GM19238 (cell line): Measurements from ENCODE around the gene FAM13A.
"Not testable (repeated sequence)": the region's sequence is repeated elsewhere in the genome, so short reads cannot be mapped to it uniquely, and the experiment has no call there.

Experiments used
- DNase-seq: peaks from one replicate; pipeline ENCODE4 v3.0.0; 2011; ENCODE audit warnings: low spot score; ENCODE audit not compliant: insufficient read length

FAM13A gene

DNA sequence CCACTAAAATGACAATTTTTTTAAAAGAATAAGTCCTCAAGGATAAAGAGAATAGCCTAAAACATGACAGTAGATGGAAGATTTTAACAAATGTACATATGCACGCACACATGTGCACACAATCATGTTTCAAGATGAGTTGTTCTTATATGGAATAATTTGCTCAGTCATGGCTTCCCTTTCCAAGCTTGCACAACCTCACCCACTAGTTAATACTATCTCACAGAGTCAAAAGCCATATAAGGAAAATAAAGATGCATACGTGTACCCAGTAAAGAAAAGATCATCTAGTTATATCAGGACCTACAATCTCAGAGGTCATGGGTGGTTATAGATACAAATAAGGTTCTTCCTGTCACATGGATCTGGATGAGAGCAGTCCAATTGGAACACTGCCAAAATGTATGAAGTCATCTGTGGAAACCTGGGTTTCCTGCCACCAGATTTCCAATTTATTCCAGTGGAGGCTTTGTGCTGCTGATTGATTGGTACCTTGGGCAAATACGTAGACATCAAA lies 56.1 kb downstream of the FAM13A start:
- no peak for DNase-seq

DNA sequence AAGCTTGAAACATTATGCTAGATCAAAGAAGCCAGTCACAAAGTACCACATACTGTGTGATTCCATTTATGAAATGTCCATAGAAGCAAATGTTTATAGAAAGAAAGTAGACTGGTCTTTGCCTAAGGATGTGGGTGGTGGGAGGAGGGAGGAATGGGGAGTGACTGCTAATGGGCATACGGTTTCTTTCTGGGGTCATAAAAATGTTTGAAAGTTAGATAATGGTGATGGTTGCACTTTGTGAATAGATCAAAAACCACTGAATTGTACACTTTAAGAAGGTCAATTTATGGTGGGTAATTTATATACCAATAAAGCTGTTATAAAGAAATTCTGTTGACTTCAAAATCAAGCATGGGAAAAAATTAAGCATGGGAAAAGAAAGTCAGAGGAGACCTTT lies 56.6 kb downstream of the FAM13A start:
- no peak for DNase-seq

DNA sequence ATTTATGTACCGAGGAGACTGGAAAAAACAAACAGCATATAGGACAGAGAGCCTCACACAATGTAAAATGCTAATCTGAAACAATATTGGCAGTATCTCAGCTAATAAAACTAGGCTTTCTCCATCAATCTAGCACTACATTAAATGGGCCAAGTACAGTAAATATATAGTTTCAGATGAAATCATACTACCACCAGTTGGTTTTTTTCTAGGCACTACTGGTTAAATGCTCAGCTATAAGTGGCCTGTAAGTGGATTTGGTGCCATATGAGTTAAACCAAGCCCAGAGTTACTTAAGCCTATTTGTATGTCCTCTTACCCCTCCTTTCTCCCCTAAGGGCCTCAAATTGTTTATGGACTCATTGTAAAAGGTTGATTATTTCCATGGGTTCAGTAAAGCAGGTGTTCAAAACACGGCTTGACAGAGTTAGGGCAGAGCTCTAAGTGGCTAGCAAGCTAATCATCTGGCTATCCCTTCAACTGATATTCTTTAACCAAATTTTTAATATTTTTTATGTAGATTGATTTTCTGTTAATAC lies 57.5 kb downstream of the FAM13A start:
- DNase-seq: no peak

DNA sequence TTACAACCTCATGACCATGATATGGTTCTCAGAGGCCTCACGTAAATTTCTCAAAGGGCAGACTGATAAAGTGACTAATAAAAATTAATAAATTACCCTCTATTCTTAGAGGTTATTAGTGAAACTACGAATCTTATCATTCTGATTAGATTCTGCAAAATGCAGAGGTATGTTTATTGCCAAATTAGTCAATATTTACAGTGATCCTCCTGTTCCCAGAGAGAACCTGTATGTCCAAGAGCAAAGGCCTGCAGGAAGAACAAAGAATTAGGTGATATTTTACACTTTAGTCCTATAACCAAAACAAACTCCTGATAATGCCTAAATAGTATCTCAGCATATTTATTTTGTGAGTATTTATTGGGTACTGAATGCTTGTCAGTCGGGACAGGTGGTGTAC lies 58.1 kb downstream of the FAM13A start:
- DNase-seq: no peak

GRCh38 chr4:88998001-88998400 lies 59.0 kb downstream of the FAM13A start:
- no peak for DNase-seq

DNA sequence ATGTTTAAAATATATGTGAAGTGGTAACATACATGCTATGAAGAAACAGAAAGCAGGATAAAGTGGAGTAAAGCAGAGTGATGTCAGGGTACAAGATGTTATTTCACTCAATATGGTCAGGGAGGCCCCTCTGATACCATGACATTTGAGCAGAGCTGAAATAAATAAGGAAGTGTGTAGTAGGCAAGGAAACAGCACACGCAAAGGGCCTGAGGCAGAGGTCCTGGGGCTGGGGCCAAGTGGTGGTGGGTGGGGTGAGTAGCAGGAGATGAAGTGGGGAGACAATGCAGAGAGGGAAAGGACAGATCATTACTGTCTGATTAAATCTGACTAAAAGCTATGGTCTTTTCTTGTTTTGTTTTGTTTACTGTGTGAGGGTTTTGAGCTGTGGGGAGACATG lies 61.1 kb downstream of the FAM13A start:
- no peak for DNase-seq

DNA sequence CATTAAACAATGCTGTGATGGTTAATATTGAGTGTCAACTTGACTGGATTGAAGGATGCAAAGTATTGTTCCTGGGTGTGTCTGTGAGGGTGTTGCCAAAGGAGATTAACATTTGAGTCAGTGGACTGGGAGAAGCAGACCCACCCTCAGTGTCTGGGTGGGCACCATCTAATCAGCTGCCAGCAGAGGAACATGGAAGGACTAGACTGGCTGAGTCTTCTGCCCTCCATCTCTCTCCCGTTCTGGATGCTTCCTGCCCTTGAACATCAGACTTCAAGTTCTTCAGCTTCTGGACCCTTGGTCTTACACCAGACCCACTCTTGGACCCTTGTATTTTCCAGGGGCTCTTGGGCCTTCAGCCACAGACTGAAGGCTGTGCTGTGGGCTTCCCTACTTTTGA lies 61.7 kb downstream of the FAM13A start:
- not testable (repeated sequence) for DNase-seq

DNA sequence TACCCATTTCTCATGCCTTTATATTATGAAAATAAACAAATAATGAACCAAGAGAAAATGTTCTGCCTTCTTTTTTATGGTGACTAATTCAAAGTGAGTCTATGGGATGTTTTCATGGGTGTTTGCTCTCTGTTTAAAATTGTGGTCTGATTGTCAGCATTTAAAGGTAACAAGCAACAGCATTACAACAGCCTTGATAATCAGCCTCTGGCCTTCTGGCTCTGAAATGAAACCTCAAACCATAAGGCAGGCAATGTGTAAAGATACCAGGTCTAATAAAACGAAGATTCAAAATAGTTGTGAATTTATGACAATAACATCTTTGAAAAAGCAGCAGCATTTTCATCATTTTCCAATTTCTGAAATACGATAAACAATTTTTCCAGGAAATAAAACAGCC lies 63.7 kb downstream of the FAM13A start:
- DNase-seq: no peak

- no peak for DNase-seq
These were observed 65.2 kb downstream of the FAM13A start for GRCh38 chr4:88991746-88992145.

DNA sequence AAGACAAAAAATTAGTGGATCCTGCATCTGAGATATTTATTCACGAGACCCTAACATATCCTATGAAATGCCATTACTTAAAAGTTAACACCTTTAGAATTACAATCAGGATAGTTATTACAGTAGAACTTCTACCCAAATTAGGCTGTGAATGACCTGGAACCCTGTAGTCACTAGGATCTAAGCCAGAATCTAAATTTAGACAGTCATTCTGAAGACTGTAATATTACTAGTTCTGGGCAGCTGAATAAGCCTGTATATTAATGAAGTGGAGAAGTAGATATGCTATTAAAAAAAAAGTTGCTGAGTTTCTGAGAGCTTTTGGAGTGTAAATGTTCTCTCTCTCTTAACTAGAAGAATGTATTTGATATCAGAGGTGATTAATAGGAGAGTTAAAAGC lies 67.0 kb downstream of the FAM13A start:
- DNase-seq: no peak

DNA sequence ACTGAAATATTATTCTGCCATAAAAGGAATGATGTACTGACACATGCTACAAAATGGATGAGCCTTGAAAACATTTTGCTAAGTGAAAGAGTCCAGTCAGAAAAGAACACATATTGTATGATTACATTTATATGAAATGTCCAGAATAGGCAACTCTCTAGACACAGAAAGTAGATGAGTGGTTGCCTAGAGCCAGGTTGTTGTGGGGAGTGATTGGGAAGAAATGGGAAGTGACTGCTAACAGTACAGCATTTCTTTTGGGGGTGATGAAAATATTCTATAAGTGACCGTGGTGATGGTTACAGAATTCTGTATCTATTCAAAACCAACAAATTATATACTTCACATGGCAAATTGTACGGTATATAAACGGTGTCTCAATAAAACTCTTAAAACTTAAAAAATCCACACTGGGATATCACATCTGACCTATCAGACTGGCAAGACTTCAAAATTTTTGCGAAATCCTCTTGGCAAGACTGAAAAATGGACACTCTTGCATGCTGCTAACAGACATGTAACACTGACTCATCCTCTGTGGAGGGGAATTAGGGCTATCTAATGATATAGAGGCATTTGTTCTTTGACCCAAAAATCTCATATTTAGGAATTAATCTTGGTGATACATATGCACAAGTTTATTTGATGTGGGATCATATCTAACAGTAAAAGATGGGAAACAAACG lies 71.8 kb downstream of the FAM13A start:
- no peak for DNase-seq

GRCh38 chr4:88982757-88983156 lies 74.2 kb downstream of the FAM13A start:
- DNase-seq: no peak

GRCh38 chr4:88981993-88982392 lies 75.0 kb downstream of the FAM13A start:
- no peak for DNase-seq

DNA sequence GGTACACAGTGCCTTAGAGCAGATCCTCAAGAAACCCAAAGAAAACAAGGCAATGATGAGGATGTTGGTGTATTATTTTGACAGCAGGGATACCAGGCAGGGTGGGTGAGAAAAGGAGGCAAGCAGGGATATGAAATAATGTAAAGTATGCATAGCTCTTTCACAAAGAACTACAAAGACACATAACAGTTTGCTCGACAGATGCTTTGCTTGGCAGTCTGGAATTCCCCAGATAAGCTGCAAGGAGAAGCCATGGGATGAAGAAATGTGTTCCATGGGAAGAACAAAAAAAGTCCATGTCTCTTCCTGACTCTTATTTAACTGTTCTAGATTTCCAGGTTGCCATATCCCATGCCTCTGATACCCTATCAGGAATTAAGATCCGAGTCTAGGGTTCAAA lies 75.4 kb downstream of the FAM13A start:
- no peak for DNase-seq

DNA sequence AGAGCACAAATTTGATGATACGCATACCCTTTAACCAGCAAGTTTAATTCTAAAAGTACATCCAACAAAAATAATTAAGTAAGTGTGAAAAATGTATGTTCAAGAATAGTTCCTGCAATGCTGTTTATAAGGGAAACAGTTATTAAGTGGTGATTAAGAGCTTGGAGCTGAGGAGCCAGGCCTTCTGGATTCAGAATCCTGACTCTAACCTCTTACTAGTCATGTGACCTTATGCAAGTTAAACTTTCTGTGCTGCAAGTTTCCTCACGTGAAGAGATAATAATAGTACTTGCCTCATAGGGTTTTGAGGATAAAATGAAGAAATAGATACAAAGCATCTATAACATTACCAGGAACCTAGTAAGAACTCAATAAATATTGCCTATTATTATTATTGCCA lies 77.7 kb downstream of the FAM13A start:
- no peak for DNase-seq

DNA sequence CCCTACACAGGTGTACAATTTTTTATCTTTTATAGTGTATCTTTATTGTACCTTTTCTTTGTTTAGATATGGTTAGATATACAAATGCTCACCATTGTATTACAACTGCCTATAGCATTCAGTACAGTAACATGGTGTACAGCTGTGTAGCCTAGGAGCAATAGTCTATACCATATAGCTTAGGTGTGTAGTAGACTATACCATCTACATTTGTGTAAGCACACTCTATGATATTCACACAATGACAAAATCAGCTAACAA lies 80.3 kb downstream of the FAM13A start:
- DNase-seq: no peak

GRCh38 chr4:88975958-88976774 lies 80.8 kb downstream of the FAM13A start:
- no peak for DNase-seq

- no peak for DNase-seq
These were observed 85.4 kb downstream of the FAM13A start for GRCh38 chr4:88971536-88971935.

GRCh38 chr4:88969746-88970145 lies 87.2 kb downstream of the FAM13A start:
- no peak for DNase-seq

GRCh38 chr4:88969271-88969670 lies 87.7 kb downstream of the FAM13A start:
- no peak for DNase-seq

GRCh38 chr4:88967883-88968331 lies 89.1 kb downstream of the FAM13A start:
- DNase-seq: no peak

GRCh38 chr4:88965053-88965452 lies 91.9 kb downstream of the FAM13A start:
- no peak for DNase-seq

DNA sequence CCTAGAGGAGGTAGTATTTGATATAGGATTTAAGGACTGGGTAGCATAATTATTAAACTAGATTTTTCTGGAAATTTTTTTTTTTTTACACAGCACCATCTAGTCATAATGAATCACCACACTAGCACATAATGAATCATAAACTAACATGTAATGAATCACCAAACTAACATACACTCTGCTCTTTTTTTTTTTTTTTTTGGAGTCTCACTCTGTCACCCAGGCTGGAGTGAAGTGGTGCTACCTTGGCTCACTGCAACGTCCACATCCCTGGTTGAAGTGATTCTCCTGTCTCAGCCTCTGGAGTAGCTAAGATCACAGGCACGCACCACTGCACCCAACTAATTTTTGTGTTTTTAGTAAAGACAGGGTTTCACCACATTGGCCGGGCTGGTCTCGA lies 92.5 kb downstream of the FAM13A start:
- DNase-seq: no peak
